HG03342 (cell line): ENCODE measurements around the gene NFYC.

Source experiments
- ATAC-seq: cut with Tn5 transposase; IDR thresholded peaks from one replicate; pipeline ENCODE4 v1.9.1; 2021; ENCODE audit warnings: mild to moderate bottlenecking, moderate library complexity; ENCODE audit not compliant: unreplicated experiment

The NFYC gene

GRCh38 chr1:40818264-40818961 lies 126.9 kb downstream of the NFYC start:
- ATAC-seq: peak; percentile 80

- no peak for ATAC-seq
These were observed 127.6 kb downstream of the NFYC start for GRCh38 chr1:40819101-40819500.

- no peak for ATAC-seq
These were observed 128.8 kb downstream of the NFYC start for GRCh38 chr1:40820251-40820797.
